GM10847 (cell line): Measurements from ENCODE around the gene AKR7A3.

Experiments used
- POLR2A ChIP-seq: IDR thresholded peaks from 2 replicates; pipeline ENCODE4 v1.6.1; 2011; ENCODE audit not compliant: insufficient read length; ENCODE audit errors: extremely low read depth

The AKR7A3 gene

GRCh38 chr1:19283891-19284290 is 4.7 kb downstream of the AKR7A3 start:
- no peak for TF ChIP-seq POLR2A

GRCh38 chr1:19274636-19275035 is 13.9 kb downstream of the AKR7A3 start:
- no peak for TF ChIP-seq POLR2A

GRCh38 chr1:19273106-19273843 is 15.3 kb downstream of the AKR7A3 start:
- TF ChIP-seq POLR2A: no peak

- TF ChIP-seq POLR2A: no peak
Measured at GRCh38 chr1:19272064-19272463, 16.5 kb downstream of the AKR7A3 start.

- no peak for TF ChIP-seq POLR2A
Measured at GRCh38 chr1:19268445-19268844, 20.1 kb downstream of the AKR7A3 start.

- TF ChIP-seq POLR2A: no peak
Measured at GRCh38 chr1:19262744-19263143, 25.8 kb downstream of the AKR7A3 start.

- TF ChIP-seq POLR2A: no peak
Measured at GRCh38 chr1:19262047-19262446, 26.5 kb downstream of the AKR7A3 start.

- no peak for TF ChIP-seq POLR2A
Measured at GRCh38 chr1:19260211-19261138, 28.1 kb downstream of the AKR7A3 start.

GRCh38 chr1:19258353-19258752 is 30.2 kb downstream of the AKR7A3 start:
- TF ChIP-seq POLR2A: no peak

- no peak for TF ChIP-seq POLR2A
Measured at GRCh38 chr1:19257178-19257914, 31.2 kb downstream of the AKR7A3 start.

GRCh38 chr1:19255288-19255687 is 33.3 kb downstream of the AKR7A3 start:
- TF ChIP-seq POLR2A: no peak

- TF ChIP-seq POLR2A: no peak
Measured at GRCh38 chr1:19254416-19254815, 34.2 kb downstream of the AKR7A3 start.

- peak; percentile 95 for TF ChIP-seq POLR2A
Measured at GRCh38 chr1:19251305-19252196, 37.0 kb downstream of the AKR7A3 start, which contains the start of the genes EMC1 and MRTO4. Gene EMC1, minus strand, starts transcription at chr1:19251524. Its CDS starts 15 bp downstream, at chr1:19251509. Gene MRTO4, plus strand, starts transcription at chr1:19251805. Its CDS starts 31 bp downstream, at chr1:19251836.

- no peak for TF ChIP-seq POLR2A
Measured at GRCh38 chr1:19250629-19251304, 37.8 kb downstream of the AKR7A3 start.
